HG02759 (cell line): ENCODE results near the gene STEAP3.

Experiments used
- ATAC-seq: cut with Tn5 transposase; IDR thresholded peaks from one replicate; pipeline ENCODE4 v1.9.1; 2021; ENCODE audit warnings: mild to moderate bottlenecking, moderate library complexity; ENCODE audit not compliant: unreplicated experiment

STEAP3 gene

DNA sequence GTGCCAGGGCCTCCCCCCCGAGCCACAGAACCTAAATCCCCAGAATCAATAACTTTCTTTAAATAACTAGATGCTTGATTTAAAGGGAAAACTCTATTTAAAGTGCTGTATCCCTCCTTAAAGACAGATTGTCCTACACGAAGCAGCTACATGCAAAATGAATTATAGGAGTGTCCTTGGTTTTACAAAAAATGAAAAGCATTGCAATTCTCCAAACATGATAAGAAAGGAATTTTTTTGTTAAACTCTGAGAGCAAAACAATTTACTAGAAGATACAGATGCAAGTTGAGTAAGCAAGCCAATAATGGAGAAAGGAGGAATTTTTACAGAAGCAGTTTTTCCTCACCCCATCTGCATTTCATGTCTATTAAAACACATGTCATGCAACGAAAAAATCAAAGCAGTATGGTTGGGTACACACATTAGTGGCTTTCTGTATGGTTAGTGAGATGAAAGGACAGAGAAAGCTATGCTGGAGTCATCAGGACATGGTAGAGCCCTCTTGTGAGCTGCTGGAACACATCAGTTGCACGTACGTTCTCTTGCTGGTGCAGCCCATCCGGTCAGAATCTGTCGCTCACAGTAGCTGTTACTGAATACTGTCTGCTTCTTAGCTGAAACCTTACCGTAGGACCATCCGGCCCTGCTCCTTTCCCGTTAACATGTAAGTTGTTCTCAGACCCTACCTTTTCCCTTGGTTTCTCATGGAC is 25.9 kb upstream of the STEAP3 start:
- ATAC-seq, result no peak

DNA sequence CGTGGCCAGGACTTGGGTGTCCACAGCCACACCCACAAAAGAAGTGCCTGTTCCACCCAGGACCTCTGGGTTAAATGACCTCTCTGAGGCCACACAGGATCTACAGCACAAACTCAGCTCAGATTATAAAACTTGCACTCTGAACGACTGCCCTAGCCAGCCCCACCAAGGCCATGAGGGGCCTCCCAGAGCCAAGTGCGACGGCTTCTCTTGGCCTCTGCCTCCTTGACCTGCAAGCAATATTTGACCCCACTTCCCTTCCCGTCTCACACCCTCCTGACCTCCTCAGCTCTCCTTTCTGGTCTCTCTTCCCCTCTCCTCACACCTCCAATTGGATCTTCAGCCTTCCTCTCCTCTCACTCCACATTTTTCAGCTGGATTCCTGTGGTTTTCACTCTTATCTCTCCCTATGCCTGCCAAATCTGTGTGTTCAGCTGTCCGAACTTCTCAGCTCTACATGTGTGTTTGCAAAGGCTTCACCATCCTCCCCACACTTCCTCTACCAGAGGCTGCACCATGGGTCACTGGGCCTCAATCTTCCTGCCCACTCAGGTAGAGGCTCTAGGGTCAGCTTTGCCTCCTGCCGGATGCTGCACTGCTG is 25.3 kb upstream of the STEAP3 start:
- no peak for ATAC-seq

DNA sequence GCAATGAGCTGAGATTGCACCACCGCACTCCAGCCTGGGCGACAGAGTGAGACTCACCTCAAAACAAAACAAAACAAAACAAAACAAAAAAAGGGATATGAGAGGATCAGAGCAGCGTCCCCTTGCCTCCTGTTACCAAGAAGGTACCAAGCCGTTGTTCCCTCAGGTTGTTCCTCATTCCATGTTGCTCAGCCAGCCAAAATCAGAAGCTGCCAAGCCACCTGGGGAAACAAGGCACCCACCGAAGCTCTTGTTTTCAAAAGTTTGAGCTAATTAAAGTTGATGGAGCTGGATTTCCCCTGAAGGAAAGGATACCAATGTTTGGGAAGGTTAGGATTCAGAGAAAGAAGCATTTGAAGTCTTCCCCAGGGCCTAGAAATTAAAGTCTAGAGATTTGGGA is 21.8 kb upstream of the STEAP3 start:
- ATAC-seq, result no peak

DNA sequence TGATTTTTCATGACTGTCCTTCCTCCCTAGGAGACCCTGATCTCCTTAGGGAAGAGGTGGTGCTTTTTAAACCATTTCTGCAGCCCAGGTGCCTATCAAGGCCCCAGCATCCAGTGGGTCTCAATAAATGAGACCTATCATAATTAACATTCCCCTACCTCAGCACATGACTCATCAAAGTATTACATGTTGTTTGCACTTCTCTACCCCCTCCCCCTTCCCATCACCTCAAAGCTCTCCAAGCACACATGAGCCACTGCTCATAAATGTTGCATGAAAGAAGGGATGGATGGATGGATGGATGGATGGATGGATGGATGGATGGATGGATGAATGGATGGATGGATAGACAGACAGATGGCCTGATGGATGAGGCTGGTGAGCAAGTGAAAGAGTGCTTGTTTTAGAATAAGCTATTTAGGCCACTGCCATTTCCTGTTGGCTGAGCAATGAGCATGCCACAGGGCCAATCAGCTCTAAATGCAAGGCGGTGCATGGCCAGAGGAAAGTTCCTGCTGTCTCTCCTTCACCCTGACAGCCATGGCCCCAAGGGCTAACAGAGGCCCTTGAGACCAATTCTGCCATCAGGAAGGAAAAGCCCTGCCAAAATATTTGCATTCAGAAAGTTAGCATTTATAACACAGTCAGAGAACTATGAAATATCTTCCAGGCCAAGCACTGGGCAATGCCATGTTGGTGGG is 20.9 kb upstream of the STEAP3 start:
- no peak for ATAC-seq

DNA sequence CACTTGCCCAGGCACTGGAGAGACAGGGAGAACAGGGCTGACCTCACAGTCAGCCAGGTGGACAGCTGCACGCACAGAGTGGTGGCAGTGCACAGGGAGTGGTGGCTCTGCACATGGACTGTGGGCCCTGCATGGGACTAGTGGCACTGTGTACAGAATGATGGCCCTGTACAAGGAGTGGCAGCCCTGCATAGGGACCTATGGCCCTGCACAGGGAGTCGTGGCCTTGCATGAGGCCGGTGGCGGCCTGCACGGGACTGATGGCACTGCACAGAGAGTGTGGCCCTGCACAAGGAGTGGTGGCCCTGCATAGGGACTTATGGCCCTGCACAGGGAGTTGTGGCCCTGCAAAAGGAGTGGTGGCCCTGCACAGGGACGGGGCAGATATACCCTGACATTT is 19.1 kb upstream of the STEAP3 start:
- no peak for ATAC-seq

DNA sequence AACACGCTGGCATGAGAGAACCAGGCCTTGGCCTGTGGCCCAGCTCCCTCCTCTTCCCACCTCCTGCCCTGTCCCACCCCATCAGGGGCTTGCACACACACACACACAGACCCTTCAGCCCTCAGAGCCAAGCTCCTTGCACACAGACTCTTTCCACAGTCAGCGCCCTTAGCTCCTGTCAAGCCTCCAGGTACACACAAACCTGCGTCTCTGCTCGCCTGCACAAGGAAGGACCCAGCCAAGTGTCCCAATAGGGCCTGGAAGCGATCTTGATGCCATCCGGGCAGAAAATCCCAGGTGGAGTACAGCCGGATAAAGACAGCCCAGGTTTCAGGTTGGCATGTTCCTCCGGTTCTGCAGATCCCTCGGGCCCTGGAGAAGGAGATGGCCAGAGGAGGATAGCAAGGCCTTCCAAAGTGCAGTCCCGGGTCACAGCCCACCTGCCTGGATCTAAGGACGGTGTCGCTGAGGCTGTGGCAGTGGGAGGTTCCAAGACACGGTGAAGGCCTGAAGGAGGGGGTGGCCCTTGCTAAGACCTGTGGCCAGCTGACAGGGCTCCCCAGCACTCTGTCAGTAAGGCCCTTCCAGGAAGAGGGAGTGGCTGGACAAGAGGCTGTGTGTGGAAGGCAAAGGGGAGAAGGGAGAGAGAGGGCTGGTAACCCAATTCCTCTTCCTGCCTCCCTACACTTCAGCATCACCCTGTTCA is 18.5 kb upstream of the STEAP3 start:
- no peak for ATAC-seq

DNA sequence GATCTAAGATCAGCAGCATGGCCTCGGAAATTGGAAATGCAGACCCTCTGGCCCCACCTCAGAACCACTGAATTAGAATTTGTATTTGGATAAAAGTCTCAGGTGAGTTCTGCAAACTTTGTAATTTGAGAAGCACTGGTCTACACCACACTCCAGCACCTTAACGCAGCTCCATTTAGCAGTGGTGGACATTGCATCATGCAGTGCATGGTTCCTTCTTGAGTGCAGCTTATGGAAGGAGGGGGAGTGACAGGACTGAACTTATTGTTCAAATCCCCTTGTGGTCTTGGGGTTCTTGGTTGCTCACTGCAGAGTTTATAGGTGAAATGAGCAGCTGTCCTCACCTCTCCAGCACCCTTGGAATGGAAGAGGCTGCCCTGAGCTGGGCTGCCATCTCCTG is 17.4 kb upstream of the STEAP3 start:
- ATAC-seq, result no peak

DNA sequence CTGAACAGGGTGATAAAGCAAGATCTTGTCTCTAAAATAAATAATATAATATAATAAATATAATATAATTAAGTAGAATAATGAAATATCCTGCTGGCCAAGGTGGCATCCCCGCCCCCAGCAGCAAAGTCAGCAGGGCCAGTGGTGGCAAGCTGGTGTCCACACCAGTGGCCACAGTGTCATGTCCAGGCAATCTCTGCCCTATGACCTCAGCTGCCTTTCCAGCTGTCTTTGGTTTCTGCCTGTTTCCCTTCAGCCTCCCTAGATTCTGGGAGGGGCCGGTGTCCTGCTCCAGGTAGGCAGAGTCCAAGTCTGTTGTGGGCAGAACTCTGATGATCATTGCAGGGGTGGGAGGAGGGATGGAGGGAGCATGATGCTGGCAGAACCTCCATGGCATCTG is 16.2 kb upstream of the STEAP3 start:
- no peak for ATAC-seq

DNA sequence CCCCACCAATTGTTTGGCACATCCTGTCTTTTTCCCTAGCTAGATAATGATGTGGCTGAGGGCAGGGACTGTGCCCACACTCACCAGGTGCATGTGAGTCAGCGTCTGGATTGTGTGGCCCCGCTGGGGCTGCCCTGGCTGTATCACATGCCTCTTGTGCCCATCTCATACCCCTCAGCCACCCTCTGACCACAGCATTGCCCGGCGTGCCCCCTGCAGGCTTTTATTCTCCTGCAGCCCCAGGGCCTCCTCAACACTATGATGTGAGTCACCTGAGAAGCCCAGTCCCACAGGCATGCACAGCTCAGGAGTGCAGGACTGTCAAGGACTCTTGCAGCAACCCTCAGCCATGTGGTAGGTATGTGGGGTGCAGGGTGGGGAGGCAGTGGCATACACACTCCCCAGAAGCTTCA is 14.8 kb upstream of the STEAP3 start:
- no peak for ATAC-seq

DNA sequence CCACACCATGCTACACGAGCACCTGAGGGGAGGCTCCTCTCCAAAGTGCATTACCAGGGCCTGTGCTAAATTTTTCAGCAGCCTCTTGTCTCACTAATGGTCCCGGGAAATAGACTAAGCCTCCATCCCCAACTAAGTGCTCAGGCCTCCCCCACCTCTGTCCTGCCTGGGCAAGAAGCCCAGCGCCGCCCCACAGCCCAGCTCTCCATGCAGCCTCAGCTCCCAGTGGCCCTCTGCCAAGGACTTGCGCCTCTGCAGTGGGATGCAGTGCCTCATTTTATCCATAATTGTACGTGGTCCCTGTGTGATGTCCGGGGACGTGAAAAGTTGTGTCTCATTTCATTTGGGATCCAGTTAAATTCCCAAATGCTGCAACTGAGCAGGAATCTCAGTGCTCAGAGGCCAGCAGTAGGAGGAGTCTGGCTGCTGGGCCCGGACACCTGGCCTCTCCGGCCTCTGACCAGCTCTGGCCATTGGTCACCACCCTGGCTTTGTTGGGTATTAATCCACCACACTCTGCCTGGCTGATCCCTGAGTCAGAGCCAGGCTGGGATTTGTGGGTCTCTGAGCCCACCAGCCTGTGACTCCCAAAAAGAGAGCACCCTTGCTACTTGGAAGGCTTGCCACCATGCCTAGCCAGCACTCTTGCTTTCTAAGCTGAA is 11.4 kb upstream of the STEAP3 start:
- no peak for ATAC-seq

DNA sequence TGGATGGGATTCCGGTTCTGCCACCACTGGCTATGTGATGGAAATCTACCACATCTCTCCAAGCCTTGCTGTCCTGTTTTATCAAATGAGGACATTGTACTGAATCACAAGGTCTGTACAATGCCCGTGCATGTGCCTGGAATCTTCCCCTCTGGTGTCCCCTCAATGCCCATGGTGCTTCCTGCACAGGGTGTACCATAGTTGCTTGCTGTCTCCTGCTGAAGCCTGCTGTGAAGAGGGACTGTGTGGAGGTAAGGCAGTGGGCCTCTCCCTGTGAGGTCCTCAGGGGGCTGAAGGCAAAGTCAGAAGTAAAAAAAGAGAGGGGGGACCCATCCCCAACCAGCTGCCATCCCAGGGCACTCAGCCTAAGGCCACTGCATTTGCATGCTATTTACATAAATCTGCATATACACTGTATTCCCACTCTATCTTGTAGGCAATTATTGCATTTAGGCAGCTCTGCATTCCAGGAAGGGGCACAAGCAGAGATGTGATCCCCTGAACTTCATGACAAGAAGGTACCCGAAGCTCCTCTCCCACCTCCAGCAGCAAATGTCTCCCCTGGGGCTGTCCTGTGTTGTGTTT is 9.1 kb upstream of the STEAP3 start:
- no peak for ATAC-seq

DNA sequence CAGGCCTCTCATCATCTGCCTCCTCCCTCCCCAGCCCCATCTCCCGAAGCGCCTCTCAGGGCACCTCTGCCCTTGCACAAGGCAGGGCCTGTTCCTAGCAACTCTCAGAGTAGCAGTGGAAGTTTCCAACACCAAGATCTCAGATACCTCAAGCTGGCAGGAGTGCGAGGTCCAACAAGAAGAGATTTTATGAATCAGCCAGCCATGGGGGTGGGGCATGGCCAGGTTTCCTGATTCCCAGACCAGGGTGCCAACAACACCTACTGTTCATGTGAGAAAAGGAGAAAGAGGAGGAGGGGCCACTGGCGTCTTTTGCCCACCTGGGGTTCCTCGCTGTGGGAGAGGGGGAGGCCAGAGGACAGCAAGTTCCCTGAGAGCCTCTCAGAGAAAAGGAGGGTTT is 6.6 kb upstream of the STEAP3 start:
- ATAC-seq, result no peak

DNA sequence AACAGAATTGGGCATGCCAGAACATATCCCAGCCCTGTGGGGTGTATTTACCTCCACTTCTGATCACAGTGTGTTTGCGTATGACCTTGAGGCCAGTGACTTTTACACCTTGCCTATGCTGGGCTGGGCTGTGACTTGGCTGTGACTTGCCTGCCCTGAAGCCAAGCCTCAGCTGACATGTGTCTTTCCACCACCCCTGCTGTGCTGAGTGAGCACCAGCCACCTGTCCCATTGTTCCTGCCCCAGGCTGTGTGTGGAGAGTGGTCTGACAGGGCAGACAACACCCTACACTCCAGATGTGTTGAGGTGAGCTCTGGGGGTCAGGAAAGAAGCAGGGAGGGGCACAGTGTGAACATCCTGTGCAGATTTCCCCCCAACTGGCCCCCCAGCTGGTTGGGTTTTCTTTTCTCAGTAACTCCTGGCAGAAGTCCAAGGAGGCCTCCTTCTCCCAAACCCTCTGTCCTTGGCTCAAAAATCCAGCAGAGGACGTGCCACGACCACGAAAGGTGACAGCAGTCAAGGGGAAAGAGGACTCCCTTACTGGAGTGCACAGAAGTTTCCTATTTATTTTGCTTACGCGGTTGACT is 5.1 kb upstream of the STEAP3 start:
- no peak for ATAC-seq

DNA sequence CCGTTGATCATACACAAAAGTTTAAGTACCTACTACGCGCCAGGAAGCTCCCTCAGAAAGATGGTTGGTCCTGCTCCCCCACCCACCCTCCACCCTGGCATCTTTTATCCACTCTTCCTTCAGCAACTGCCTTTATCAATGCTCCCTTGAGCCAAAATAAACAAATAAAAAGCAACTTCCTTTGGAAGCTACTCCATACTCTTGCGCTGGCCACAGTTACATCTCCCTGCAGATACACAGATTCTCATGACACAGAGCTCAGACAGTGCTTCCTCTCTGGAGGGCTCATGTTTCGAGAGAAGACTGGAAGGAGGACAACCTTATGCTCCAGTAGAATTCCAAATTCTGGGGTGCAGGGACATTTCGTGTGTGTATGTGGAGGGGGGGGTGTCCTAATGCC is 3.8 kb upstream of the STEAP3 start:
- no peak for ATAC-seq

DNA sequence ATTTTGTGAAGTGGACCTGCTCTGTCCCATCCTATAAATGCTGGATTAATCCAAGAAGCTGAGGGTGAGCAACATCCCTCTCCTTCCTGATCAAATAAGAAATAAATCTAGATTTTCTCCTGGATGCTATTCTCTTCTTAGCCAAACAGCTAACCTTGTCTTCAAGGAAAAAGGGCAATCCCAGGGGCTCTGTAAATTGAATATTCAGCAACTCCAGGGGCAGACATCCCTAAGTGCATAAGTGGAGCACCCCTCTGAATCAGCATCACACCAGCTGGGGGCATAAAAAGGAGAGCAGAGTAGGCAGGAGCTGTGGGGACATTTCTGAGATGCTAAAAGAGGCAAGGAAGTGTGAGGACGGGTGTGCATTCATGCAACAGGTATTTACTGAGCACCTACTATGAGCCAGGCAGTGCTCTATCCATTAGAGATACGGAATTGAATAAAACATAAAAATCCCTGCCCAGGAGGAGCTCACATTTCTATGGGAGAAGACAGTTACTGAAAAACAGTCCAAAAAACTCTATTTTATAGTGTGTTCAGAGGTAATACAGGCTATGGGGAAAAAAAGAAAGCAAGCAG is 2.8 kb upstream of the STEAP3 start:
- no peak for ATAC-seq

DNA sequence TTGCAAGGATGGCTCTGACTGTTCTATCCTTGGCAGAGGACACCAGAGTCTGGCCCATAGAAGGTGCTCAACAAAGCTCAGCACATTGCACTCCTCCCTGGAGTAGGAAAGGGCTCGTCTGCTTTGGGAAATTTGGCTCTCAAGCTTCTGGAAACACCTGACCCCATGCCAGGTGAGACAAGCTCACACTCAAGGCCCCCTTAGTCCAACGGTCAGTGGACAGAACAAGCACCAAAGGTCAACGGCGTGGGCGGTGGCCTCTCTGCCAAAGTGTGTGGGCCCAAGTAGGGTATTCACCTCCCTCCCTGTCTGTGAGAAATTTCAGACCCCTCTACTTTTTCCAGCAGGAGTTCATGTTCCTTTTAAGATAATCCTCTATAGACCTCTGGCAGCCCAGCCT is 2.0 kb upstream of the STEAP3 start:
- ATAC-seq, result no peak

DNA sequence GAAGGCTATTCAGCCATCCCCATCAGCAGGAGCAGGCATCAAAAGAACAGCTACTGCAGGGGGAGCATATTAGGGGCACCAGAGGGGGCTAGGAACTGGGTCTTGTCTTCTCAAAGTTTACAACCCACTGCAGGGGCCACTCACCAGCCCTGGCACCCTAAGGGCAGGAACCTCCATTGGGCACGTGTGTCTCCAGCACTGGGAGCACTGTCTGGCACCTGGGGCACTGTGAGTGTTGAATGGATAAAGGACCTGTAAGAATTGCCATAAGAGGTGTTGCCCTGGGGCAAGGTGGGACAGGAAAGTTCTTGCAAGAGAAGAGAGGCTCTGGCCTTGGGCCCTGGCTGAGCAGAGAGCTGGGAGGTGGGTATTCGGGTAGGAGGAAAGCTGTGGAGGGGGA is 1.4 kb upstream of the STEAP3 start:
- ATAC-seq, result no peak

DNA sequence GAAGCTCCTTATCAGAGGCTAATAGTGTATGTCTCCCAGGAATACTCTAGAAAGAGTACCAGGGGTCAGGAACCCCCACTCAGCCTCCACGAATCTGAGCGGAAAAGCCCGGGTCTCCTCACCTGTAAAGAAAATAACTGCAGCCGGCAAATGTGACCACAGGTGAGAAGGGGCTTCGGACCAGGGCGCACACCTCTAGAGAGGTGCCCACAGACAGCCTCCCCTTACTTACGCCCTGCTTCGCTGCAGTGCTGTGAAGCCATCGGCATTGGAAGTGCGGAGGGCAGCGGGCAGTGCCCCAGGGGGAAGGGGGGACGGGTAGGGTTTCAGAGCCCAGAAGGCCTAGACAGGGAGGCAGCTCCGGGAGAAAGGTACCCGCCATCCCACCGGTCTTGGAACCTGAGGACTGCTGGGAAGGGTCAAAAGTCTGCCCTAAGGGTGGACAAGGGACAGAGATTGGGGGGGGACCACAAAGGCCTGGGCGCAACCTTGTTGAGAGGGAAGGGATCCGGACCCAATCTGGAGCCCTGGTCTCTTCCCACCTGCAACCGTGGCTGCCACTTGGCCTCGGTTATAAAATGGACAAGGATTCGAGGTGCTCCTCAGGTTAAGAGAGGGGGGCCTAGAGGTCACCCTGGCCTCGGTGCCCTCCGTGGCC is 642 bp upstream of the STEAP3 start:
- ATAC-seq, result no peak

DNA sequence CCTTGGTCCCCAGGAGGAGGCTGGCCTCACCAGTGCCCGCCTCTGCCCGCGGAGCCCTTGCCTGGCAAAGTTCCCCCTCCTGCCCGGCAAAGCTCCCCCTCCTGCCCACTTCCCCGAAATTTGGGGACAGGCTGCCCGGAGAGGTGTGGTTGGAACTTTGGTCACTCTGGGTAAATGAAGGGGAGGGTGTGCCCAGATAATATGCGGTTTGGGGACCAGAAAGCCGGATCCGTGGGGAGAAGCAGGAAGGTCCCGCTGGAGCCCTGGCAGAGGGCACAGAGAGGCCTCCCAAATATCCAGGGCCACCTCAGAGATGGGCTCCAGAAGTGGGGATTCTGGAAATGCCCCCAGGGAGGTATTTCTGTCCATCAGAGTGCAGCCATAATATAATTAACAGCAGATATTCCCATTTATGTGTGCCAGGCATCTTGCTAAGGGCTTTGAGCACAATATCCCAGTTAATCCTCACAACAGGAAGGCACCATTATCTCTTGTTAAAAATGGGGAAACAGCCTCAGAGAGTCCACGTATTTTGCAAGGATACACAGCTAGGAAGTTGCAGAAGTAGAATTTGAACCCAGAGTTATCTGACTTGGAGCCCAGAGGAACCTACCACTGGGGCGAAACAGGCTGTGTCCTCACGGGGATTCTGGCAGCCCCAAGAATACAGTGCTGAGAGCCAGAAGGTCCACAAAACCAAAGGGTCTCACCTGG is 914 bp downstream of the STEAP3 start:
- no peak for ATAC-seq
